CD14-positive monocyte (primary cell): ENCODE results near the gene TP53TG5. TPM values are rescaled to one million over a fixed set of nuclear protein-coding genes. Genes with fewer than 3 reads are reported as not detected.
A peak's percentile ranks its signal among the peaks of the same experiment; 100 is the strongest.

ENCODE experiments used
- DNase-seq, 3 donors: peaks; one replicate each; pipeline ENCODE4 v3.0.0-alpha.2; 2011 to 2022
- H2AFZ ChIP-seq: 2 replicates; pipeline ENCODE4 v1.6.0; 2012; ENCODE audit warnings: mild to moderate bottlenecking, low read depth, low read length, inconsistent platforms; ENCODE audit not compliant: insufficient read depth, poor library complexity, severe bottlenecking
- H3K27ac ChIP-seq, 2 donors: 1 replicate in 1 of 2; 2 replicates in 1 of 2; pipeline ENCODE4 v1.5.1; 2012 to 2013; ENCODE audit warnings: low read length in 2 of 2, control low read depth in 1 of 2, inconsistent platforms in 1 of 2, low read depth in 1 of 2, mild to moderate bottlenecking in 1 of 2
- H3K27me3 ChIP-seq, 2 donors: one replicate each; pipeline versions ENCODE4 v1.6.0 to v1.6.1; 2011 to 2013; ENCODE audit warnings: low read length in 2 of 2; ENCODE audit not compliant: control insufficient read depth in 2 of 2, insufficient read depth in 2 of 2
- H3K36me3 ChIP-seq, 2 donors: replicated peaks in 1 of 2; 1 replicate in 1 of 2; 2 replicates in 1 of 2; pipeline versions ENCODE4 v1.5.1 to v1.6.1; 2012 to 2013; ENCODE audit warnings: low read length in 2 of 2, control low read depth in 1 of 2, inconsistent platforms in 1 of 2, mild to moderate bottlenecking in 1 of 2; ENCODE audit not compliant: insufficient read depth in 2 of 2, control insufficient read depth in 1 of 2
- H3K4me1 ChIP-seq, 2 donors: 1 replicate in 1 of 2; 2 replicates in 1 of 2; pipeline versions ENCODE4 v1.5.1 to v1.6.1; 2012 to 2013; ENCODE audit warnings: low read length in 2 of 2, control low read depth in 1 of 2, inconsistent platforms in 1 of 2, mild to moderate bottlenecking in 1 of 2, moderate library complexity in 1 of 2; ENCODE audit not compliant: insufficient read depth in 2 of 2, control insufficient read depth in 1 of 2
- H3K4me2 ChIP-seq: replicated peaks from 2 replicates; pipeline ENCODE3; 2012; ENCODE audit warnings: low read length, moderate library complexity, mild to moderate bottlenecking; ENCODE audit not compliant: poor library complexity, severe bottlenecking; ENCODE audit errors: extremely low read depth
- H3K4me3 ChIP-seq, 3 experiments: fragments of 200-600 bp in 1 of 3; sonication (generic) in 1 of 3; replicated peaks in 1 of 3; 1 replicate in 2 of 3; 2 replicates in 1 of 3; pipeline ENCODE4 v1.5.1; 2011 to 2013; ENCODE audit warnings: low read length in 3 of 3, mild to moderate bottlenecking in 3 of 3, control low read depth in 2 of 3, low read depth in 2 of 3, inconsistent platforms in 1 of 3, moderate library complexity in 1 of 3
- H3K79me2 ChIP-seq: 2 replicates; pipeline ENCODE4 v1.6.0; 2012; ENCODE audit warnings: mild to moderate bottlenecking, control low read depth, inconsistent platforms, low read length, moderate library complexity; ENCODE audit not compliant: insufficient read depth
- H3K9ac ChIP-seq: 2 replicates; pipeline ENCODE4 v1.6.0; 2017; ENCODE audit warnings: low read length, mild to moderate bottlenecking; ENCODE audit not compliant: insufficient read depth, poor library complexity, severe bottlenecking
- H3K9me3 ChIP-seq, 2 donors: replicated peaks in 1 of 2; 1 replicate in 1 of 2; 2 replicates in 1 of 2; pipeline versions ENCODE4 v1.5.1 to v1.6.1; 2012 to 2013; ENCODE audit warnings: low read length in 2 of 2, control low read depth in 1 of 2; ENCODE audit not compliant: control insufficient read depth in 1 of 2, insufficient read depth in 1 of 2
- H4K20me1 ChIP-seq: 2 replicates; pipeline ENCODE4 v1.6.0; 2012; ENCODE audit warnings: mild to moderate bottlenecking, low read length, control low read depth, moderate library complexity; ENCODE audit not compliant: insufficient read depth
- H3K27ac Mint-ChIP-seq, 7 donors: one replicate each; pipeline ENCODE4 v1.8.0; 2020; ENCODE audit warnings: mild to moderate bottlenecking in 7 of 7, mixed read lengths in 7 of 7, moderate library complexity in 6 of 7, inconsistent platforms in 2 of 7
- H3K27me3 Mint-ChIP-seq, 3 donors: one replicate each; pipeline ENCODE4 v1.8.0; 2021 to 2022; ENCODE audit warnings: low read depth in 3 of 3, mild to moderate bottlenecking in 3 of 3, mixed read lengths in 3 of 3, moderate library complexity in 3 of 3, inconsistent platforms in 1 of 3
- H3K36me3 Mint-ChIP-seq, 2 donors: one replicate each; pipeline ENCODE4 v1.8.0; 2020; ENCODE audit warnings: mixed read lengths in 2 of 2, inconsistent platforms in 1 of 2, mild to moderate bottlenecking in 1 of 2
- H3K4me1 Mint-ChIP-seq: one replicate; pipeline ENCODE4 v1.8.0; 2020; ENCODE audit warnings: mild to moderate bottlenecking, mixed read lengths
- H3K4me3 Mint-ChIP-seq, 2 donors: one replicate each; pipeline ENCODE4 v1.8.0; 2020; ENCODE audit warnings: mild to moderate bottlenecking in 2 of 2, mixed read lengths in 2 of 2, moderate library complexity in 1 of 2
- H3K9me3 Mint-ChIP-seq, 7 donors: one replicate each; pipeline ENCODE4 v1.8.0; 2020 to 2022; ENCODE audit warnings: mixed read lengths in 7 of 7, mild to moderate bottlenecking in 6 of 7, moderate library complexity in 6 of 7, inconsistent platforms in 2 of 7
- WGBS: methylation state at CpG from one replicate; pipeline ENCODE4 v1.1.5; 2013; ENCODE audit warnings: missing lambda C conversion rate; ENCODE audit not compliant: insufficient coverage; 5-methylcytosine and 5-hydroxymethylcytosine counted together
- intact Hi-C, 2 donors: fragments of 100-400 bp; cut with micrococcal nuclease; formaldehyde crosslinking; loops; one replicate each; pipeline versions ENCODE4 v1.15.0 to v1.15.1; 2023
- polyA plus RNA-seq, 3 donors: library from polyadenylated mRNA; depleted of rRNA in 1 of 3; unstranded in 2 of 3; stranded (reverse) in 1 of 3; fragments of 300-500 nt in 2 of 3; fragments of >200 nt in 1 of 3; fragmentation: Illumina TruSeq in 2 of 3; gene quantifications; 1 replicate in 2 of 3; 2 replicates in 1 of 3; pipeline ENCODE4 v1.2.3, GENCODE V29; 2012 to 2021
- TF ChIP-seq, protein P1 (sequence below): fragments of 200-600 bp; IDR thresholded peaks from one replicate; pipeline ENCODE4 v1.8.0; 2022; ENCODE audit warnings: antibody characterized with exemption, mild to moderate bottlenecking

Gene TP53TG5
- polyA plus RNA-seq, 3 donors: 0.11 TPM; not detected in 2

DNA sequence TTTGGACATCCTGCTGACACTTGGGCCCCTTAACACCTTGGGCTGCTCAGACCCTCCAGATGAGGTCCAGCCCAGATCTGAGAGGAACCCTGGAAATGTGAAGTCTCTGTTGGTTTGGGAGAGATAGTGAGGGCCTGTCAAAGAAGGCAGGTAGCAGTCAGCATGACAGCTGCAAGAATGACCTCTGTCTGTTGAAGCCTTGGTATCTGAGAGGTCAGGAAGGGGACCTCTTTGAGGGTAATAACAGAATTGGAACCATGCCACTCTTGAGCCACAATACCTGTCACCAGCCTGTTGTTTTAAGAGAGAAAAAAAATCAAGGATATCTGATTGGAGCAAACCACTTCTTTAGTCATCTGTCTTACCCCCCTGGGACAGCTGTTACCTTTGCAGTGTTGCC, 11.0 kb downstream of the TP53TG5 start:
- Histone ChIP-seq H3K27ac (no peak overlapping the region), H4K20me1 (peaks cover 49% of the 10 kb centered on the region), H2AFZ (no peak overlapping the region), H3K27me3 (no peaks in the 10 kb centered on the region), H3K4me1 (peaks cover 36 to 46% of the 10 kb centered on the region in 2 donors), H3K4me3 (no peak overlapping the region), H3K4me2 (no peak overlapping the region), H3K9ac (no peak overlapping the region), H3K9me3 (no peaks in the 10 kb centered on the region), H3K36me3 (peaks cover 23 to 30% of the 10 kb centered on the region in 2 donors), H3K79me2 (peaks cover 20% of the 10 kb centered on the region)
- Mint-ChIP-seq H3K4me3 (no peak overlapping the region), H3K4me1 (peaks cover 47% of the 10 kb centered on the region), H3K36me3 (peaks cover 44 to 48% of the 10 kb centered on the region in 2 donors), H3K27ac (peak overlapping the region in 2 of 7 donors; percentile 18 to 19), H3K9me3 (peaks cover 0 to 2% (median 0%) of the 10 kb centered on the region in 7 donors), H3K27me3 (peaks cover 0 to 2% (median 0%) of the 10 kb centered on the region in 3 donors)
- intact Hi-C loops: loop anchor here in 1 of 2 donors (5.0 kb wide), 1 partner anchor 50 kb away; the partner anchor contains the start of gene PIGT
- DNase-seq: no peak
- TF ChIP-seq, protein P1, sequence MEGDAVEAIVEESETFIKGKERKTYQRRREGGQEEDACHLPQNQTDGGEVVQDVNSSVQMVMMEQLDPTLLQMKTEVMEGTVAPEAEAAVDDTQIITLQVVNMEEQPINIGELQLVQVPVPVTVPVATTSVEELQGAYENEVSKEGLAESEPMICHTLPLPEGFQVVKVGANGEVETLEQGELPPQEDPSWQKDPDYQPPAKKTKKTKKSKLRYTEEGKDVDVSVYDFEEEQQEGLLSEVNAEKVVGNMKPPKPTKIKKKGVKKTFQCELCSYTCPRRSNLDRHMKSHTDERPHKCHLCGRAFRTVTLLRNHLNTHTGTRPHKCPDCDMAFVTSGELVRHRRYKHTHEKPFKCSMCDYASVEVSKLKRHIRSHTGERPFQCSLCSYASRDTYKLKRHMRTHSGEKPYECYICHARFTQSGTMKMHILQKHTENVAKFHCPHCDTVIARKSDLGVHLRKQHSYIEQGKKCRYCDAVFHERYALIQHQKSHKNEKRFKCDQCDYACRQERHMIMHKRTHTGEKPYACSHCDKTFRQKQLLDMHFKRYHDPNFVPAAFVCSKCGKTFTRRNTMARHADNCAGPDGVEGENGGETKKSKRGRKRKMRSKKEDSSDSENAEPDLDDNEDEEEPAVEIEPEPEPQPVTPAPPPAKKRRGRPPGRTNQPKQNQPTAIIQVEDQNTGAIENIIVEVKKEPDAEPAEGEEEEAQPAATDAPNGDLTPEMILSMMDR: no peak

DNA sequence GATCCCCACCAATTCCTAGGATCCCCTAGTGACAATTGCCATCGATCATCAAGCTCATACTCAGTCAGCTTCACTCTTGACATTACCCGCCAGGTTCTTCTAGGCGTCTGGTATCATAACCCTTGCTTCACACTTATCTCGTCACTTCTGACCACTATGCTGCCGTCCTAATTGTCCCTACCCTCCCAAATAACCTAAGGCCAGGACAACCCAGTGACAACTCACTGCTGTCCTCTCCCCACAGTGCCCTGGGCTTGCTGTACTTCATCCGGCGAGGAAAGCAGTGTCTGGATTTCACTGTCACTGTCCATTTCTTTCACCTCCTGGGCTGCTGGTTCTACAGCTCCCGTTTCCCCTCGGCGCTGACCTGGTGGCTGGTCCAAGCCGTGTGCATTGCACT, 11.5 kb downstream of the TP53TG5 start:
- Mint-ChIP-seq H3K36me3 (peaks cover 42 to 46% of the 10 kb centered on the region in 2 donors), H3K9me3 (peaks cover 0 to 2% (median 0%) of the 10 kb centered on the region in 7 donors), H3K4me1 (peaks cover 51% of the 10 kb centered on the region), H3K4me3 (no peak overlapping the region), H3K27me3 (no peaks in the 10 kb centered on the region), H3K27ac (peak overlapping the region in 1 of 7 donors; percentile 41)
- no peak for DNase-seq
- Histone ChIP-seq H3K9ac (no peak overlapping the region), H4K20me1 (peaks cover 49% of the 10 kb centered on the region), H3K27ac (no peak overlapping the region), H3K79me2 (peaks cover 20% of the 10 kb centered on the region), H2AFZ (no peak overlapping the region), H3K9me3 (no peaks in the 10 kb centered on the region), H3K4me1 (peaks cover 41 to 50% of the 10 kb centered on the region in 2 donors), H3K4me2 (no peak overlapping the region), H3K27me3 (no peaks in the 10 kb centered on the region), H3K4me3 (no peak overlapping the region), H3K36me3 (peaks cover 23 to 30% of the 10 kb centered on the region in 2 donors)
- WGBS: 93% methylated on average over 11 of the region's 11 CpGs
- intact Hi-C loops: loop anchor here in 1 of 2 donors (5.0 kb wide), 1 partner anchor 51 kb away; the partner anchor contains the start of gene PIGT
- TF ChIP-seq, protein P1: no peak
